HepG2 (cell line): ENCODE results near the gene SLA2. TPM values are rescaled to one million over a fixed set of nuclear protein-coding genes. Genes with fewer than 3 reads are reported as not detected.
A peak's percentile ranks its signal among the peaks of the same experiment; 100 is the strongest.

ENCODE experiments used
- AKAP8 ChIP-seq: sonication (generic); formaldehyde crosslinking; IDR thresholded peaks from 2 replicates; pipeline ENCODE4 v1.5.1; 2020; ENCODE audit warnings: mild to moderate bottlenecking, missing genetic modification reagents
- ERF ChIP-seq: IDR thresholded peaks from 2 replicates; pipeline ENCODE4 v1.6.1; 2018; ENCODE audit warnings: missing biosample characterization, missing genetic modification reagents
- HBP1 ChIP-seq: IDR thresholded peaks from 2 replicates; pipeline ENCODE4 v1.6.1; 2016; ENCODE audit warnings: low read depth, control low read depth
- HNRNPLL ChIP-seq: fragments of 200-400 bp; formaldehyde crosslinking; IDR thresholded peaks from 2 replicates; pipeline ENCODE4 v1.6.1; 2017; ENCODE audit warnings: mild to moderate bottlenecking, low read depth, low read length; ENCODE audit not compliant: poor library complexity, severe bottlenecking
- JDP2 ChIP-seq: sonication (generic); formaldehyde crosslinking; IDR thresholded peaks from 2 replicates; pipeline ENCODE4 v1.8.1; 2022; ENCODE audit warnings: missing genetic modification reagents, borderline replicate concordance
- NR2F1 ChIP-seq, 2 experiments: fragments of 450-650 bp in 1 of 2; formaldehyde crosslinking in 1 of 2; IDR thresholded peaks; 2 replicates each; pipeline versions ENCODE4 v1.5.0 to v1.6.1; 2016 to 2020; ENCODE audit warnings: mild to moderate bottlenecking in 1 of 2, missing compliant biosample characterization in 1 of 2, missing genetic modification reagents in 1 of 2, moderate library complexity in 1 of 2
- NRL ChIP-seq: sonication (generic); formaldehyde crosslinking; IDR thresholded peaks from 2 replicates; pipeline ENCODE4 v1.5.0; 2020; ENCODE audit warnings: missing genetic modification reagents, mild to moderate bottlenecking, moderate library complexity, borderline replicate concordance
- PHF20 ChIP-seq: sonication (generic); formaldehyde crosslinking; IDR thresholded peaks from 2 replicates; pipeline ENCODE4 v1.5.0; 2020; ENCODE audit warnings: mild to moderate bottlenecking, missing genetic modification reagents
- SRF ChIP-seq: IDR thresholded peaks from 2 replicates; pipeline ENCODE4 v1.6.1; 2011; ENCODE audit warnings: mild to moderate bottlenecking, low read depth, low read length, moderate library complexity
- U2AF1 ChIP-seq: fragments of 200-400 bp; formaldehyde crosslinking; optimal IDR thresholded peaks from 2 replicates; pipeline ENCODE3; 2017; ENCODE audit warnings: mild to moderate bottlenecking, low read depth, low read length
- XRCC5 ChIP-seq: fragments of 200-400 bp; formaldehyde crosslinking; optimal IDR thresholded peaks from 2 replicates; pipeline ENCODE3; 2017; ENCODE audit warnings: mild to moderate bottlenecking, low read length
- ZBTB7A ChIP-seq: sonication (generic); formaldehyde crosslinking; IDR thresholded peaks from 2 replicates; pipeline ENCODE4 v1.8.0; 2022; ENCODE audit warnings: mild to moderate bottlenecking, missing genetic modification reagents
- ZFP90 ChIP-seq: sonication (generic); formaldehyde crosslinking; IDR thresholded peaks from 2 replicates; pipeline ENCODE4 v1.8.0; 2022; ENCODE audit warnings: missing genetic modification reagents, mild to moderate bottlenecking, inconsistent platforms, borderline replicate concordance
- ZFX ChIP-seq: sonication (generic); formaldehyde crosslinking; IDR thresholded peaks from 2 replicates; pipeline ENCODE4 v1.4.0; 2020; ENCODE audit warnings: mild to moderate bottlenecking, low read depth, missing genetic modification reagents, moderate library complexity
- ZNF609 ChIP-seq: sonication (generic); formaldehyde crosslinking; IDR thresholded peaks from 2 replicates; pipeline ENCODE4 v1.4.0; 2020; ENCODE audit warnings: mild to moderate bottlenecking, missing genetic modification reagents, borderline replicate concordance
- ZNF782 ChIP-seq: sonication (generic); formaldehyde crosslinking; IDR thresholded peaks from 2 replicates; pipeline ENCODE4 v1.4.0; 2020; ENCODE audit warnings: missing genetic modification reagents, mild to moderate bottlenecking, borderline replicate concordance
- ZSCAN29 ChIP-seq: sonication (generic); formaldehyde crosslinking; conservative IDR thresholded peaks from 2 replicates; pipeline ENCODE4 v1.4.0; 2020; ENCODE audit warnings: mild to moderate bottlenecking, missing genetic modification reagents
- polyA plus RNA-seq, 8 experiments: library from polyadenylated mRNA; depleted of rRNA in 3 of 8; stranded (reverse) in 7 of 8; unstranded in 1 of 8; fragments of >200 nt; fragmentation: Illumina TruSeq in 4 of 8; extraction: Trizol in 4 of 8; gene quantifications; 2 replicates each; pipeline versions ENCODE4 v1.2.1 to v1.2.3, GENCODE V29; 2011 to 2016; ENCODE audit warnings: low read depth in 4 of 8, missing spikeins in 1 of 8, mixed read lengths in 1 of 8; ENCODE audit not compliant: insufficient read depth in 1 of 8
- total RNA-seq, 5 experiments: library from RNA; depleted of rRNA; stranded (reverse); fragments of >200 nt; fragmentation: Illumina TruSeq; extraction: Trizol; gene quantifications; 2 replicates each; pipeline ENCODE4 v1.2.3, GENCODE V29; 2016; ENCODE audit warnings: low read depth in 1 of 5
- TF ChIP-seq, protein P1 (sequence below): sonication (generic); formaldehyde crosslinking; IDR thresholded peaks from 2 replicates; pipeline ENCODE4; 2020; ENCODE audit warnings: missing genetic modification reagents, mild to moderate bottlenecking, borderline replicate concordance
- TF ChIP-seq, protein P2 (sequence below): sonication (generic); formaldehyde crosslinking; IDR thresholded peaks from 2 replicates; pipeline ENCODE4 v1.5.0; 2020; ENCODE audit warnings: mild to moderate bottlenecking, missing genetic modification reagents, borderline replicate concordance

Gene SLA2
- total and polyA plus RNA-seq, 2 of the 13 experiments (the other 11 are each of a cell fraction or from before 2014, with no cell fraction given), result 1.6 to 3.6 TPM

- TF ChIP-seq HBP1 (no peak), ZFP90 (CRISPR knock-in tag) (peak; percentile 50; the same call in 1 of the 2 replicates), NRL (CRISPR knock-in tag) (no peak), U2AF1 (no peak), SRF (no peak), ERF (CRISPR knock-in tag) (no peak), ZSCAN29 (CRISPR knock-in tag) (no peak), ZNF609 (CRISPR knock-in tag) (0 out of 2 replicates have a peak, but pooled peaks have one; percentile 10), ZBTB7A (CRISPR knock-in tag) (no peak), ZNF782 (CRISPR knock-in tag) (no peak), JDP2 (CRISPR knock-in tag) (no peak), NR2F1 (CRISPR knock-in tag; IDR thresholded peaks at IDR 0.05) (no peak), AKAP8 (CRISPR knock-in tag) (0 out of 2 replicates have a peak, but pooled peaks have one; percentile 26), ZFX (CRISPR knock-in tag) (0 out of 2 replicates have a peak, but pooled peaks have one; percentile 19), HNRNPLL (no peak), XRCC5 (peak; percentile 9), PHF20 (CRISPR knock-in tag) (no peak)
- TF ChIP-seq, protein P1, sequence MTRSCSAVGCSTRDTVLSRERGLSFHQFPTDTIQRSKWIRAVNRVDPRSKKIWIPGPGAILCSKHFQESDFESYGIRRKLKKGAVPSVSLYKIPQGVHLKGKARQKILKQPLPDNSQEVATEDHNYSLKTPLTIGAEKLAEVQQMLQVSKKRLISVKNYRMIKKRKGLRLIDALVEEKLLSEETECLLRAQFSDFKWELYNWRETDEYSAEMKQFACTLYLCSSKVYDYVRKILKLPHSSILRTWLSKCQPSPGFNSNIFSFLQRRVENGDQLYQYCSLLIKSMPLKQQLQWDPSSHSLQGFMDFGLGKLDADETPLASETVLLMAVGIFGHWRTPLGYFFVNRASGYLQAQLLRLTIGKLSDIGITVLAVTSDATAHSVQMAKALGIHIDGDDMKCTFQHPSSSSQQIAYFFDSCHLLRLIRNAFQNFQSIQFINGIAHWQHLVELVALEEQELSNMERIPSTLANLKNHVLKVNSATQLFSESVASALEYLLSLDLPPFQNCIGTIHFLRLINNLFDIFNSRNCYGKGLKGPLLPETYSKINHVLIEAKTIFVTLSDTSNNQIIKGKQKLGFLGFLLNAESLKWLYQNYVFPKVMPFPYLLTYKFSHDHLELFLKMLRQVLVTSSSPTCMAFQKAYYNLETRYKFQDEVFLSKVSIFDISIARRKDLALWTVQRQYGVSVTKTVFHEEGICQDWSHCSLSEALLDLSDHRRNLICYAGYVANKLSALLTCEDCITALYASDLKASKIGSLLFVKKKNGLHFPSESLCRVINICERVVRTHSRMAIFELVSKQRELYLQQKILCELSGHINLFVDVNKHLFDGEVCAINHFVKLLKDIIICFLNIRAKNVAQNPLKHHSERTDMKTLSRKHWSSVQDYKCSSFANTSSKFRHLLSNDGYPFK (CRISPR knock-in tag), result no peak
- TF ChIP-seq, protein P2, sequence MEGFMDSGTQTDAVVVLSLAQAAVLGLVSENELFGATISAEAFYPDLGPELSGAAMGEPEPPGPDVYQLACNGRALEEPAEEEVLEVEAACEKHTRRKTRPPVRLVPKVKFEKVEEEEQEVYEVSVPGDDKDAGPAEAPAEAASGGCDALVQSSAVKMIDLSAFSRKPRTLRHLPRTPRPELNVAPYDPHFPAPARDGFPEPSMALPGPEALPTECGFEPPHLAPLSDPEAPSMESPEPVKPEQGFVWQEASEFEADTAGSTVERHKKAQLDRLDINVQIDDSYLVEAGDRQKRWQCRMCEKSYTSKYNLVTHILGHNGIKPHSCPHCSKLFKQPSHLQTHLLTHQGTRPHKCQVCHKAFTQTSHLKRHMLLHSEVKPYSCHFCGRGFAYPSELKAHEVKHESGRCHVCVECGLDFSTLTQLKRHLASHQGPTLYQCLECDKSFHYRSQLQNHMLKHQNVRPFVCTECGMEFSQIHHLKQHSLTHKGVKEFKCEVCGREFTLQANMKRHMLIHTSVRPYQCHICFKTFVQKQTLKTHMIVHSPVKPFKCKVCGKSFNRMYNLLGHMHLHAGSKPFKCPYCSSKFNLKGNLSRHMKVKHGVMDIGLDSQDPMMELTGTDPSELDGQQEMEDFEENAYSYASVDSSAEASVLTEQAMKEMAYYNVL (CRISPR knock-in tag), result no peak
Measured at GRCh38 chr20:36646678-36647077, 682 bp upstream of the SLA2 start (continued).
